Epithelial cell of esophagus (primary cell): ENCODE measurements around the gene GRB7.

Experiments
- DNase-seq: peaks from one replicate; pipeline ENCODE4 v3.0.0; 2010; ENCODE audit warnings: low read depth
- H3K4me3 ChIP-seq: 2 replicates; pipeline ENCODE4 v1.5.1; 2011; ENCODE audit warnings: mild to moderate bottlenecking, low read length, control low read depth
- CTCF ChIP-seq: IDR thresholded peaks from 2 replicates; pipeline ENCODE4 v1.5.1; 2011; ENCODE audit warnings: low read depth, mild to moderate bottlenecking, low read length, control low read depth, inconsistent platforms; ENCODE audit not compliant: insufficient read depth; ENCODE audit errors: missing control alignments

GRB7 gene

GRCh38 chr17:39711851-39712250 is 25.9 kb upstream of the GRB7 start:
- no peak for DNase-seq
- TF ChIP-seq CTCF, result no peak
- H3K4me3 ChIP-seq, result no peak overlapping the region

- H3K4me3 ChIP-seq, result no peak overlapping the region
- DNase-seq, result no peak
- TF ChIP-seq CTCF, result no peak
Observed at GRCh38 chr17:39714234-39714633, 23.5 kb upstream of the GRB7 start.

GRCh38 chr17:39715375-39716072 is 22.2 kb upstream of the GRB7 start:
- no peak for DNase-seq
- TF ChIP-seq CTCF, result no peak
- no peak overlapping the region for H3K4me3 ChIP-seq

GRCh38 chr17:39716073-39716818 is 21.5 kb upstream of the GRB7 start:
- no peak for TF ChIP-seq CTCF
- no peak for DNase-seq
- no peak overlapping the region for H3K4me3 ChIP-seq

GRCh38 chr17:39716879-39717536 is 20.7 kb upstream of the GRB7 start:
- TF ChIP-seq CTCF, result no peak
- peak; percentile 84 for DNase-seq
- no peak overlapping the region for H3K4me3 ChIP-seq

GRCh38 chr17:39717660-39718059 is 20.1 kb upstream of the GRB7 start:
- DNase-seq, result no peak
- no peak overlapping the region for H3K4me3 ChIP-seq
- TF ChIP-seq CTCF, result no peak
